Suprapubic skin (tissue), 4 donors: ENCODE results near the gene UBE3D.

ENCODE experiments used
- CTCF ChIP-seq, 2 donors: fragments of 200-600 bp in 1 of 2; fragments of 450-650 bp in 1 of 2; sonication (generic) in 1 of 2; IDR thresholded peaks; one replicate each; pipeline ENCODE4 v1.5.1; 2016 to 2019; ENCODE audit warnings: antibody characterized with exemption in 2 of 2, mild to moderate bottlenecking in 1 of 2, moderate library complexity in 1 of 2
- EP300 ChIP-seq: sonication (generic); formaldehyde crosslinking; IDR thresholded peaks from one replicate; pipeline ENCODE4 v1.6.1; 2017; ENCODE audit warnings: antibody characterized with exemption
- POLR2A ChIP-seq, 2 donors: fragments of 450-650 bp; IDR thresholded peaks; one replicate each; pipeline ENCODE4 v1.6.1; 2017; ENCODE audit warnings: antibody characterized with exemption in 2 of 2, mild to moderate bottlenecking in 2 of 2, moderate library complexity in 2 of 2
- POLR2AphosphoS5 ChIP-seq, 3 donors: sonication (generic); formaldehyde crosslinking; IDR thresholded peaks; one replicate each; pipeline ENCODE4 v1.6.1; 2017; ENCODE audit warnings: antibody characterized with exemption in 3 of 3

- TF ChIP-seq CTCF (IDR thresholded peaks at IDR 0.05) (no peak), POLR2A (IDR thresholded peaks at IDR 0.05) (no peak), POLR2AphosphoS5 (IDR thresholded peaks at IDR 0.05) (no peak), EP300 (no peak)
These were observed 113.7 kb downstream of the UBE3D start for GRCh38 chr6:82951935-82952334.
